K562 treated with DMSO at 1 percent for 48 hours (cell line): Measurements from ENCODE around the gene ENTPD3. TPM values are rescaled to one million over a fixed set of nuclear protein-coding genes. Genes with fewer than 3 reads are reported as not detected.

ENCODE experiments used
- total RNA-seq: library from RNA; unstranded; fragments of 300-600 nt; gene quantifications from 2 replicates; pipeline ENCODE4 v1.2.3, GENCODE V29; 2022; ENCODE audit warnings: low replicate concordance; ENCODE audit errors: extremely low read depth

The ENTPD3 gene, protein sequence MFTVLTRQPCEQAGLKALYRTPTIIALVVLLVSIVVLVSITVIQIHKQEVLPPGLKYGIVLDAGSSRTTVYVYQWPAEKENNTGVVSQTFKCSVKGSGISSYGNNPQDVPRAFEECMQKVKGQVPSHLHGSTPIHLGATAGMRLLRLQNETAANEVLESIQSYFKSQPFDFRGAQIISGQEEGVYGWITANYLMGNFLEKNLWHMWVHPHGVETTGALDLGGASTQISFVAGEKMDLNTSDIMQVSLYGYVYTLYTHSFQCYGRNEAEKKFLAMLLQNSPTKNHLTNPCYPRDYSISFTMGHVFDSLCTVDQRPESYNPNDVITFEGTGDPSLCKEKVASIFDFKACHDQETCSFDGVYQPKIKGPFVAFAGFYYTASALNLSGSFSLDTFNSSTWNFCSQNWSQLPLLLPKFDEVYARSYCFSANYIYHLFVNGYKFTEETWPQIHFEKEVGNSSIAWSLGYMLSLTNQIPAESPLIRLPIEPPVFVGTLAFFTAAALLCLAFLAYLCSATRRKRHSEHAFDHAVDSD
- total RNA-seq, result not detected in 2 replicates

DNA sequence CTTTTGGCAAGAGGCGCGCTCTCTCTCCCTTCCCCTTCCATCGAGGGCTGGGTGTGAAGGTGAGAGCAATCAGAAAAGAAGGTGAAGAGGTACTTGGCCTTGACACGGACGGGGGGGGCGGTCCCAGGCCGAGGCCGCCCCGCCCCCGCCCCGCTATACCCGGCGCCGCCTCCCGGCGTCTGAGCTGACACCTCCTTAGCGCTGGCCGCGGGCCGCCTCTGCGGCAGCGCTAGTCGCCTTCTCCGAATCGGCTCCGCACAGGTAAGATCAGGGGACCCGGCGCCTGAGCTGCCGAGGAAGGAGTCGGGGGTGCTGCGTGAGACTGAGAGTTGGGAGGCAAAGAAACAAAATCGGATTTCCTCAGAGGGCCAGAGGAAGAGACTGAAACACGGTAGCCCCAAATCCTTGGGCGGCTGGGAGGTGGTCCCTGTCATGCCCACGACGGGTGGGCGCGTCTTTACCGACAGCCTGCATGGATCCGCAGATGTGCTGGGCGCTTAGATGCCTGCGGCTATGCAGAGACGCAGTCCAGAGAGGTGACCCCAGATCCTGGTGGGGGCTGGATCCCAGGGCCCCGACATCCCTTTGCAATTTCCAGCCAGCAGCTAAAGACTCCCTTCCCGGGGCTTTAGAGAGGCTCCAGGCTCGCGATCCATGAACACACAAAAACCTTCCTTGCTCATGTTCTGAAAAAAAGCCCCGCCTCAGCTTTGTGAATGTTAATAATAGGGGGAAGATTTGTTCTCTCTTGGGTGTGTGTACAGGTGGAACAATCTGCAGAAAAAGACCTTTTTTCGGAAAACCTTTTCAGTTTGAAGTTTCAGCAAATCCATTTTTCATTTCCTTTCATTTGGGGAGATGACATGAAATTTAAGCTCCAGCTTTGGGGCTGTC lies at the start of gene ENTPD3:
TSS of gene ENTPD3 (plus strand) at position 184 of the 894 bp plus-strand sequence. CDS start 874 bp downstream, outside the sequence.

DNA sequence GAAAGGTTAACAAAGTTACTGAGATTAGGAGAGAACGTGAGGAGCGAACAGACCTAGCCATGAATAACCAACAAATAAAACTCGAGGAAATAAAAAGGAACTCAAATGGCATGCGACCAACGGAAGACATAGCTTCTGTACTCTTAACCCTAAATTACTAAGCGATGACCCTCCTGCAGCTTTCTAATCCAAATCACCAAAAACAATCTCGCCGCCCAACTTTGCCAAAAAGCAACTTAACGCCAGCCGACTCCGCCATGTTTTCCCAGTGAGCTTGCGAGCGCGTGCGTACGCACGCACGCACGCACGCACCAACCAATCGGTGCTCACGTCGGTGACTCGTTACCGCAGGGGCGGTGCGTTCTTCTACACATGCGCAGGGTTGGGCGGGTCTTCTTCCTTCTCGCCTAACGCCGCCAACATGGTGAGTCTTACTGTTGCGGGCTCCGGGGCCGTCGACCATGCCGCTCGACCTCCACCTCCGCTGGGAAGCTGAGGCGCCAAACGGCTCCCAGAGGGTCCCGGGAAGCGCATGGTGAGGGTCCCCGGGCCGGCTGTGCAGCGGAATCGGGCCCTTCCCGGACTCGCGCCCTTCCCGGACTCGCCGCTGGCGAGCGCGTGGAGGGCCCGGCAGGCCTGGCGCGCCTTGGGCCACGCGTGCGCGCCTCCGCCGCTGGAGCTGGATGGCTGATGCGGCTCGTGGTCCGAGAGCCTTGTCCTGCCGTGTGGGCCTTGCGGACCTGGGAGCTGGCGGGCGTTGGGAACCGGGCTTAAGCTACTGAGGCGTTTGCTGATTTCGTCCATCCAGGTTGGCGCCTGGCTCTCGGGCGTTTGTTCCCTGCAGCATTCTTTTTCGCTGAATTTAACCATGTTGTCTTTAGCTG lies 70.2 kb downstream of the ENTPD3 start, which contains the start of gene RPL14:
TSS of gene RPL14 (plus strand) at position 400 of the 884 bp plus-strand sequence. CDS start at position 533, 133 bp downstream.

DNA sequence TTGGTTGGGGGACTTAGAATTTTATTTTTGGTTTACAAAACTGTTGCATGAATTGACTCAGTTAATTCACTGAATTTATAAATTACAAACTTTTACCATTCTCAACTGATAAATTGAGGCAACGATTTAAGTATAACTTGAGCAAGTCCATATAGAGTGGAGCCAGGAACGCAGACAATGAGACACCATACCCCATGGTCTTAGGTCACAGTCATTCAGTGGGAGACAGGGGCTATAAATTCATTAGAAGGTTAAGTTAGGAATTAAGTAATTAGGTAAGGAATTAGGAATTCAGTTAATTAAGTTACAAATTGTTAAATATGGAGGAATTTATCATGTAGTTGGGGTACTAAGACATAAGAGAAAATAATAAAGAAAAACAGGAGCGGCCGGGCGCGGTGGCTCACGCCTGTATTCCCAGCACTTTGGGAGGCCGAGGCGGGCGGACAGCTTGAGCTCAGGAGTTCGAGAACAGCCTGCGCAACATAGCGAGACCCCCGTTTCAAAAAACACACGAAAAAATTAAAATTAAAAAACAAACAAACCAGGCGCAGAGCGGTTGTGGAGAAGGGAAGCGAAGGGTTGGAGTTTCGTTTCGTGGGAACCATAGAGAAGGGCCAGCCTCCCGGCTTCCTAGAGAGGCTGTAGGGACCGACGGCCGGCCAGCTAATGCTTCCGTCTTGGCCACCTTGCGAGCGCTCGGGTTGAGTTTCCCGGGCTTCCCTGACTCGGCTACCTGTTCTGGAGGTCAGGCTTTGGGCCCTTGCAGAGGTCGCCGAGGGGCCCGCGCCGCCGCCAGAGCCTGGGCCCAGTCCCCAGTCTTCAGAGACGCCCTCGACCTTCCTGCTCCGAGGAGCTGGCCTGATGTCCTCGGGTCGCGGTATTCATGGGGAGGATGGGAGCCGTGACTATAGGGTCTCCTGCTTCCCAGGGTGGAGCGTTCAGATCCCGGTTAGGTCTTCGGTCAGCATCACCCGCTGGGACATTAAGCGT lies 89.8 kb downstream of the ENTPD3 start, which contains the start of gene ZNF619:
TSS of gene ZNF619 (plus strand) at position 645 of the 993 bp plus-strand sequence. CDS start 858 bp downstream, outside the sequence.

Other genes with a start within 250 kb of the ENTPD3 start
- not detected in 2 replicates for gene EIF1B, start 77.5 kb upstream of the ENTPD3 start, total RNA-seq
- 1,983 and 3,179 TPM in 2 replicates for gene RPL14, start 70.2 kb downstream of the ENTPD3 start, total RNA-seq
- not detected in 2 replicates for gene ZNF619, start 89.9 kb downstream of the ENTPD3 start, total RNA-seq
- not detected in 2 replicates for gene ZNF620, start 118.9 kb downstream of the ENTPD3 start, total RNA-seq
- gene ZNF621, start 137.8 kb downstream of the ENTPD3 start, total RNA-seq, result not detected in 2 replicates